ENCODE measurements around the gene TLNRD1.
A peak's percentile ranks its signal among the peaks of the same experiment; 100 is the strongest.

Gene TLNRD1

GRCh38 chr15:81025721-81026370 lies 25.1 kb downstream of the TLNRD1 start:
- no peak for DNase-seq

GRCh38 chr15:81026836-81027599 lies 26.3 kb downstream of the TLNRD1 start:
- no peak for DNase-seq

- DNase-seq, result no peak
These were observed 28.9 kb downstream of the TLNRD1 start for GRCh38 chr15:81029414-81030300.

GRCh38 chr15:81030301-81030750 lies 29.6 kb downstream of the TLNRD1 start:
- no peak for DNase-seq

GRCh38 chr15:81031203-81031602 lies 30.5 kb downstream of the TLNRD1 start:
- DNase-seq, result no peak

- DNase-seq, result no peak
These were observed 31.6 kb downstream of the TLNRD1 start for GRCh38 chr15:81032355-81032754.

- DNase-seq, result no peak
These were observed 32.1 kb downstream of the TLNRD1 start for GRCh38 chr15:81032818-81033217.

- no peak for DNase-seq
These were observed 32.8 kb downstream of the TLNRD1 start for GRCh38 chr15:81033508-81033907.

GRCh38 chr15:81037952-81038743 lies 37.4 kb downstream of the TLNRD1 start:
- no peak for DNase-seq

- DNase-seq, result no peak
These were observed 38.4 kb downstream of the TLNRD1 start for GRCh38 chr15:81038975-81039607.

- DNase-seq, result no peak
These were observed 40.0 kb downstream of the TLNRD1 start for GRCh38 chr15:81040757-81041156.

GRCh38 chr15:81043281-81043934 lies 42.7 kb downstream of the TLNRD1 start:
- no peak for DNase-seq

GRCh38 chr15:81043935-81044575 lies 43.3 kb downstream of the TLNRD1 start:
- DNase-seq, result no peak

- DNase-seq, result no peak
These were observed 45.6 kb downstream of the TLNRD1 start for GRCh38 chr15:81046290-81046689.

- no peak for DNase-seq
These were observed 47.2 kb downstream of the TLNRD1 start for GRCh38 chr15:81047928-81048327.

GRCh38 chr15:81049835-81050234 lies 49.1 kb downstream of the TLNRD1 start:
- peak in 32 of 51 donors; percentile 5 to 80 (median 34) for DNase-seq

GRCh38 chr15:81050259-81050658 lies 49.5 kb downstream of the TLNRD1 start:
- DNase-seq, result no peak

- no peak for DNase-seq
These were observed 50.1 kb downstream of the TLNRD1 start for GRCh38 chr15:81050805-81051204.

- no peak for DNase-seq
These were observed 51.3 kb downstream of the TLNRD1 start for GRCh38 chr15:81052046-81052445.

- DNase-seq, result no peak
These were observed 52.9 kb downstream of the TLNRD1 start for GRCh38 chr15:81053621-81054020.

Measured in hypothalamus (tissue), 51 donors.